Activated CD4-positive, CD25-positive, alpha-beta regulatory T cell (primary cell): ENCODE results near the gene ISM1.

Experiments
- DNase-seq, 4 experiments: peaks; one replicate each; lab custom pipeline; 2025; lab: John Stamatoyannopoulos, UW

Gene ISM1

DNA sequence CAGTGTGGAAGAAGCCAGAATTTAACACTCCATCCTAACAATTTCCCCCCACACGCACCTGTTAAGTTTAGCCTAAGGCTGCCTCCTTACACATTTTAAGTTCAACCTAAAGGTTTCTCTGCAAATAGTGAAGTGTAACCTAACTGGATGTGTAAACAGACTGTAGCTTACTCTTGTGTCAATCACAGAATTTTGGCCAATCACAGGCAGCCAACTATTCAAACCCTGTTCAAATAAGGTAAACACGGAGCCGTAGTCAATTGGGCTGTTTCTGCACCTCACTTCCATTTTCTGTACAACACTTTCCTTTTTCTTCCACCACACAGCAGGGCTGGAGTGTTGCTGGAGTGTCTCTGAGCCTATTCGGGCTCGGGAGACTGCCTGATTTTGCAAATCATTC is 92.1 kb downstream of the ISM1 start:
- DNase-seq: no peak

DNA sequence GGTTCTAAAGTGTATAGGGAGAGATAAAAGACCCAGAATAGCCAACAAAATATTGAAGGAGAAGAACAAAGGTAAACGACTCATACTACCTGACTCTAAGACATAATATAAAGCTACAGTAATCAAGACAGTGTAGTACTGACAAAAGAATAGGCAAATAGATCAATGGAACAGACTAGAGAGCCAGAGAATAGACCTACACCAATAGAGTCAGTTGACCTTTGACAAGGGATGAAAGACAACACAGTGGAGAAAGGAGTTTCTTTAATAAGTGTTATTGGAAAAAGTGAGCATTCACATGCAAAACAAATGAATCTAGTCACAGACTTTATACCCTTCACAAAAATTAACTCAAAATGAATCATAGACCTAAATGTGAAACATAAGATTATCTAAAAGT is 96.4 kb downstream of the ISM1 start:
- no peak for DNase-seq

DNA sequence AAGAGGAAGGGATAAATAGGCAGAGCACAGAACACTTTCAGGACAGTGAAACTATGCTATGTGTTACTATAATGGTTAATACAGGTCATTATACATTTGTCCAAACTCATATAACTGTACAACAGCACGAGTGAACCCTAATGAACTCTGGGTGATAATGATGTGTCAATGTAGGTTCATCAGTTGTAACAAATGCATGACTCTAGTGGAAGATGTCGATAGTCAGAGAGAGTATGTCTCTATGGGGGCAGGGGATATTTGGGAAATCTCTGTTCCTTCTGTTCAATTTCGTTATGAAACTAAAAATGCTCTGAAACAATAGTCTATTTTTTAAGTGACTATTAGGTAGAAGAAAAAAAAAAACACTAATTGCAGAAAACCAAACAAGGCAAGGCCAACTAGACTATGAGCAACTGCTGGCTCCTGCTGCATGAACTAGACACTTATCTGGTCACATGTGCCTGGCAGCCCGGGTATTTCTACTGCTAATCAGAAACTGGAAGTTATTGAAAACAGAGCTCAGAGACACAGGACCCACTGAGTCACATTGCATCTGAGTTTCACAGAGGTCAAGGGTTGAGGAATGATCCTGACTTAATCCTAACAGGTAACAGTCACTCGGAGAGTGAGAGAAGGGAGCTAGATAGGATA is 97.9 kb downstream of the ISM1 start:
- no peak for DNase-seq

DNA sequence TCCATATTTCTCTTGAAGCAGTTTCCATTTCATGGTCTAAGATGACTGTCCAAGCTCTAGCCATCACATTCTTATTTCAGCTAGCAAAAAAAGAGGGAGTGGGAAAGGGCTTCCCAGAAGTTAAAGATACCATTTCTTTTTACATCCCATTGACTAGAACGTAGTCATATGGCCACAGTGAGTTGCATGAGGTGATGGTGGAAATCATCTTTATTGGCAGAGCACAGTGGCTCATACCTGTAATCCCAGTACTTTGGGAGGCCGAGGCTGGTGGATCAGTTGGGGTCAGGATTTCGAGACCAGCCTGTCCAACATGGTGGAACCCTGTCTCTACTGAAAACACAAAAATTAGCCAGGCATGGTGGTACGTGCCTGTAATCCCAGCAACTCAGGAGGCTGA is 99.6 kb downstream of the ISM1 start:
- DNase-seq: no peak

GRCh38 chr20:13321416-13321815 is 100.3 kb downstream of the ISM1 start:
- DNase-seq: no peak

GRCh38 chr20:13322198-13322597 is 101.1 kb downstream of the ISM1 start:
- no peak for DNase-seq

DNA sequence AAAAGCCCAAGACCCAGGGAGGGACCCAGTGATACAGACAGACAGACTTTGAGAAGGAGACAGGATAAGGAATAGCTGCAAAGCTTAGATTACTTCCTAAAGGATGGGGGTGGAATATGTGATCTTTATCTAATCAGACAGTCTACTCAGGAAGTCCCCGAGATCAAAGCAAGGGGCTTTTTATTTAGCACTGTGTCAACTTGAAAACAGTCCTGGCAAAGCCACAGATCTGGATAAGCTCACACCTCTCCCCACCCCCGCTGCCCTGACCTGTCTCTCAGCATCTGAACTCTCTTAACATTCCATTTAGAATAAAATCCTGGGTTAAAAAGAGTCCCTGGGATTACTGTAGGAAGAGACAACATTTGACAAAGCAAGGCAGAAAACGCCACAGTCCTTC is 101.5 kb downstream of the ISM1 start:
- DNase-seq: no peak

DNA sequence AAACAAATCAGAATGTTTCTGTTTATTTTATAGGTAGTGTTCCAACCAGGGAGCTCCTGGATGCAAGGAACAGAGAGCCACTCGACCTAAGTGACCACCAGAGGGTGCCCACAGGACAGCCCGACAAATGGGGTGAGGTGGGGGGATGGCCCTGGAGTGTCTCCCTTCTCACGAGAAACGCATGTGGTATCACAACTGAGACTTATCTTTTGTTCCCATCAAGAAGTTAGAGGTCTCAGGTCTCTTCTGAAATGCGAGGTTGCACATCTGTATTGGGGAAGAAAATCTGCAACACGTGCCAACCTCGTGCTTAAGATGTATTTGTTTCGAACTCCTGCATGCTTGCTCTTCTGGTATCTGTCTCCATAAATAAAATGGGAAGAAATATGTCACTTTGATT is 104.0 kb downstream of the ISM1 start:
- DNase-seq: no peak

GRCh38 chr20:13325796-13326340 is 104.8 kb downstream of the ISM1 start:
- no peak for DNase-seq

DNA sequence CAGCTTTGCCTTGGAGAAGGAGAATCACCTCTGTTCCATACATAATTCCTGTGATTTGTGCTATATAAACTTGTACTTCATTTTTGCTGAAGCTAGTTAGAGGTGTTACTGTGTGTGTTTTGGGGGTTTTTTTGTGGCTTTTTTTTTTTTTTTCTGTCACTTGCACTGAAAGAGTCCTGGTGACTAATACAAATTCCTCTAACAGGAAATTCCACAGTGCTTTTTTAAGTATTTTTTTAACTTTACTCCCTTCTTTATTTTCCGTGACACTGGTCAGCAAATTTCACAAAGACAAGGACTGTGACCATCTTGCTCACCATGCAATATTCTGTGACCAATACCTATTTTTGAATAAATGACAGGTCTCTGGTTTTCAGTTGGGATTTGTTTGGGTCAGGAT is 110.5 kb downstream of the ISM1 start:
- no peak for DNase-seq

DNA sequence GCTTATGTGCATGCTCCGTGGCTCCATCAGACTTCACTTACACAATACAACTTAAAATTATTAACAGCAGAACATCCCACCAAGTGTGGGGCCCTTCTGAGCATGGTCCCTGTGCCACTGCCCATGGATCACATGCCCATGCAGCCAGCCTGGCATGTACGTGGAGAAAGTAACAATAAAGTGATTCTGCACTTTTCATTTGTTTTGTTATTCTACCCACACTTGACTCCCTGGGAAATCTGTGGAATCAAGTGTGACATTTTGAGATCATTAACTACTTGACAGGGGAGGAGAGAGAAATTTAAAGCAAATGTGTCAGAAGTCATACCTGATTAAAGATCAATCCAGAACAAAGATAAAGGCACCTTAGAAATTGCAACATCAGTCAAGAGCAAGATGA is 112.0 kb downstream of the ISM1 start:
- no peak for DNase-seq

GRCh38 chr20:13333793-13334192 is 112.7 kb downstream of the ISM1 start:
- DNase-seq: no peak

- DNase-seq: no peak
Measured at GRCh38 chr20:13336308-13337089, 115.4 kb downstream of the ISM1 start.

DNA sequence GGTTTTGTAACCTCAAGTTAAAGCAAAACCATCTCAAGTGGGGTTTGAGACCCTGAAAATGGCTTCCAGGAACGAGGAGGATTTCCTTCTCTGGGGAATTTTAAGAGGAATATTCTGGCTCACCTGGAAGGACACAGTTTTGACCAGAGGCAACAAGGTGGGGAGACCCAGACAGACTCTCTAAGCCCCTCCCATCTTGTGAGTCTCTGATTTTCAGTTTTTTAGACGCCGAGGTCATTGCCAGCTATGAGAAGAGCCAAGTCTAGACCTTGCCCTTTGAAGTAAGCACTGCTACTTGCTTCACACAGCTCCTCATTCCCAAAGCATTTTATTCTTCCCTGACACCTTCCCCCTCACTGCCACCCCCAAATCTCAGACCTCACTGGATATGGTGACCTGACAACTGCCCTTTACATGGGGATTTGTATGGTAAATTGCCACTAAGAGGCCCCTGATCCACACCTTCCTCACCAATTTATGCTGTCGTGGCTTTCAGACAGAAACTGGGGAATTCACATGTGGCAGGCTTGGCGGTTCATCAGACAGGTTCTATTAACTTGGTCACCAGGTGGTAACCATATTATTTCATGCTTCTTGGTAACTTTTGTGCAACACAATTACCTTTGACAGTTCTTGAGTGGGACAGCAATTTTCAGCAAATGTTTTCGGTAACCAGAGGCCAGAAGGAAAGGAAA is 116.2 kb downstream of the ISM1 start:
- DNase-seq: no peak

DNA sequence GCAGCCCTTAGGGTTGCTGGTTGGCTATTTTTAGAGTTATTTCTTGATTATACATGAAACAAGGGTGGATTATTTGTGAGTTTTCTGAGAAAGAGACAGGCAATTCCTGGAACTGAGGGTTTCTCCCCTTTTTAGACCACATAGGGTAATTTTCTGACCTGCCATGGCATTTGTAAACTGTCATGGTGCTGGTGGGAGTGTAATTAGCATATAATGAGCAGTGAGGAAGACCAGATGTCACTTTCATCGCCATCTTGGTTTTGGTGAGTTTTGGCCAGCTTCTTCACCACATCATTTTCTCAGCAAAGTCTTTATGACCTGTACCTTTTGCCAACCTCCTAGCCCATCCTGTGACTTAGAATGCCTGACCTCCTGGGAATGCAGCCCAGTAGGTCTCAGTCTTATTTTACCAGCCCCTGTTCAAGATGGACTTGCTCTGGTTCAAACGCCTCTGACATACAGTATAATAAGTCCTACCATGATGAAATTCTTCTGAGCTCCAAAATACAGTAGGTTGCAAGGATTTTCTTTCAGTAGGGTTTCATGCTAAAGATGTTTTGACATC is 117.1 kb downstream of the ISM1 start:
- no peak for DNase-seq

DNA sequence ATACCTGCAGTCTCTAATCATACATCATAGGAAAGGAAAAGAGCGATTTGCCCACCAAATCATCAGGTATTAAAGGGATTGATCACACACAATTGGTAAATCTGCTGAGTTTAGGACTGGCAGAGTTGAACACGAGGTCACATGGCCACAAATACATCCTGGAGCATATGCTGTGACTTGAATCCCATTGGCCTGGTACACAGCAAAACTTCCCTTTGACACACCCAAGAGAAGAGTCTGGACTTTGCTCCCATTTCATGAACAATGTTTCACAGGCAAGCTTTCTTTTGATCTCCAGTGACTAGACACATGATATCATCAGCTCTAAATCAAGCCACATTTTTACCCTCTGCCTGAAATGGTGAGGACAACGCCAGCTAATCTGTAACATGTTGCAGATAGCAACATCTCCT is 117.9 kb downstream of the ISM1 start:
- DNase-seq: no peak

DNA sequence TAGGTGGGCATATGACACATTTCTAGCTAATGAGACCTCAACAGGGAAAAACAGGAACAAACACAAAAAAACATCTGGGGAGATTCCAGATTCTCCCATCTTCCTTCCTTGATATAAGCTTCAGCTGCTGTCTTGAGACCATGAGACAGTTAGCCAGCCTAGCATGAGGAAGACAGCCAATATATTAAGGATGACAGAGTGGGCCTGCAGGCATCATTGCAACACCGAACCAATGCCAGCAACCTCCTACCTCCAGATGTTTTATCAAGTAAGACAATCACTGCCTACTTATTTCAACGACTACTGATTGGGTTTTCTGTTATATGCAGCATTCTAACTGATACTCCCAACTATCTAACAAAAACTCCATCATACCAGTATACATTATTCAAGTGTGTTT is 119.0 kb downstream of the ISM1 start:
- no peak for DNase-seq

GRCh38 chr20:13341737-13342393 is 120.8 kb downstream of the ISM1 start:
- DNase-seq: no peak

GRCh38 chr20:13342469-13343242 is 121.6 kb downstream of the ISM1 start:
- no peak for DNase-seq

- no peak for DNase-seq
Measured at GRCh38 chr20:13344671-13345070, 123.6 kb downstream of the ISM1 start.
